ENCODE measurements around the gene ARRB2.

DNA sequence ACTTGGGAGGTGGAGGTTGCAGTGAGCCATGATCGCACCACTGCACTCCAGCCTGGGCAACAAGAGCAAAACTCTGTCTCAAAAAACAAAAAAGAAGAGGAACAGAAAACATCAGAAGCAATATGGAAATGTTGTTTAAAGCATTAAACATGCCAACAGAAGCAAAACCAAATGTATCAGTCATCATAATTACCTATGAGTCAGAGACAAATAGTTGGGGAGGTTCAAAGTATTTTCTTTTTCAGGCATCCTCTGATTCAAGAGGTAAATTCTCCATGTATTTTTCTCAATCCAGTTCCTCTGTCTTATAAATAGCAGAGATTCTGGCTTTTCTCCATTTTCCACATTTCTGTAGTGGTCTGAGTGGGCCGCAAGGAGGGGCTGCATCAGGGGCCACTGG, 59.2 kb downstream of the ARRB2 start:
- TF ChIP-seq, protein P1, sequence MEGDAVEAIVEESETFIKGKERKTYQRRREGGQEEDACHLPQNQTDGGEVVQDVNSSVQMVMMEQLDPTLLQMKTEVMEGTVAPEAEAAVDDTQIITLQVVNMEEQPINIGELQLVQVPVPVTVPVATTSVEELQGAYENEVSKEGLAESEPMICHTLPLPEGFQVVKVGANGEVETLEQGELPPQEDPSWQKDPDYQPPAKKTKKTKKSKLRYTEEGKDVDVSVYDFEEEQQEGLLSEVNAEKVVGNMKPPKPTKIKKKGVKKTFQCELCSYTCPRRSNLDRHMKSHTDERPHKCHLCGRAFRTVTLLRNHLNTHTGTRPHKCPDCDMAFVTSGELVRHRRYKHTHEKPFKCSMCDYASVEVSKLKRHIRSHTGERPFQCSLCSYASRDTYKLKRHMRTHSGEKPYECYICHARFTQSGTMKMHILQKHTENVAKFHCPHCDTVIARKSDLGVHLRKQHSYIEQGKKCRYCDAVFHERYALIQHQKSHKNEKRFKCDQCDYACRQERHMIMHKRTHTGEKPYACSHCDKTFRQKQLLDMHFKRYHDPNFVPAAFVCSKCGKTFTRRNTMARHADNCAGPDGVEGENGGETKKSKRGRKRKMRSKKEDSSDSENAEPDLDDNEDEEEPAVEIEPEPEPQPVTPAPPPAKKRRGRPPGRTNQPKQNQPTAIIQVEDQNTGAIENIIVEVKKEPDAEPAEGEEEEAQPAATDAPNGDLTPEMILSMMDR (IDR thresholded peaks at IDR 0.05): no peak
- no peak for TF ChIP-seq POLR2A (IDR thresholded peaks at IDR 0.05; ENCODE audit: low read length)
- no peak for TF ChIP-seq ZSCAN20 (CRISPR knock-in tag; IDR thresholded peaks at IDR 0.05)
- no peak for TF ChIP-seq RFX5 (IDR thresholded peaks at IDR 0.05)
- TF ChIP-seq, protein P2, sequence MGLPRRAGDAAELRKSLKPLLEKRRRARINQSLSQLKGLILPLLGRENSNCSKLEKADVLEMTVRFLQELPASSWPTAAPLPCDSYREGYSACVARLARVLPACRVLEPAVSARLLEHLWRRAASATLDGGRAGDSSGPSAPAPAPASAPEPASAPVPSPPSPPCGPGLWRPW (IDR thresholded peaks at IDR 0.05): no peak
- TF ChIP-seq, protein P3, sequence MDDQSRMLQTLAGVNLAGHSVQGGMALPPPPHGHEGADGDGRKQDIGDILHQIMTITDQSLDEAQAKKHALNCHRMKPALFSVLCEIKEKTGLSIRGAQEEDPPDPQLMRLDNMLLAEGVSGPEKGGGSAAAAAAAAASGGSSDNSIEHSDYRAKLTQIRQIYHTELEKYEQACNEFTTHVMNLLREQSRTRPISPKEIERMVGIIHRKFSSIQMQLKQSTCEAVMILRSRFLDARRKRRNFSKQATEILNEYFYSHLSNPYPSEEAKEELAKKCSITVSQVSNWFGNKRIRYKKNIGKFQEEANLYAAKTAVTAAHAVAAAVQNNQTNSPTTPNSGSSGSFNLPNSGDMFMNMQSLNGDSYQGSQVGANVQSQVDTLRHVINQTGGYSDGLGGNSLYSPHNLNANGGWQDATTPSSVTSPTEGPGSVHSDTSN (IDR thresholded peaks at IDR 0.05): no peak
